Testis (tissue), 3 donors: ENCODE data around the gene IL18BP. TPM values are rescaled to one million over a fixed set of nuclear protein-coding genes. Genes with fewer than 3 reads are reported as not detected.

ENCODE experiments used
- DNase-seq: peaks from one replicate; pipeline ENCODE4 v3.0.0-alpha.2; 2019
- H3K27ac ChIP-seq, 2 donors: fragments of 200-600 bp; sonication (generic); one replicate each; pipeline ENCODE4 v1.5.1; 2019
- H3K27me3 ChIP-seq: fragments of 200-600 bp; sonication (generic); one replicate; pipeline ENCODE4 v1.5.1; 2019
- H3K36me3 ChIP-seq: fragments of 200-600 bp; sonication (generic); one replicate; pipeline ENCODE4 v1.5.1; 2017; ENCODE audit warnings: low read depth; ENCODE audit errors: missing control alignments
- H3K4me1 ChIP-seq: fragments of 200-600 bp; sonication (generic); one replicate; pipeline ENCODE4 v1.5.1; 2019
- H3K4me3 ChIP-seq, 2 donors: fragments of 200-600 bp; sonication (generic); one replicate each; pipeline ENCODE4 v1.5.1; 2017 to 2019
- H3K9me3 ChIP-seq: fragments of 200-600 bp; sonication (generic); one replicate; pipeline ENCODE4 v1.5.1; 2017
- POLR2A ChIP-seq: fragments of 450-650 bp; IDR thresholded peaks from one replicate; pipeline ENCODE4 v1.6.1; 2017; ENCODE audit warnings: antibody characterized with exemption, mild to moderate bottlenecking, moderate library complexity
- WGBS, 2 donors: methylation state at CpG; one replicate each; pipeline ENCODE4 v1.1.5; 2018; 5-methylcytosine and 5-hydroxymethylcytosine counted together
- intact Hi-C: fragments of 100-400 bp; cut with DNase I; formaldehyde crosslinking; loops from one replicate; pipeline ENCODE4 v1.15.1; 2023; ENCODE audit warnings: low total_unique reads
- polyA plus RNA-seq: library from polyadenylated mRNA; stranded (reverse); fragments of 350-450 nt; fragmentation: Illumina TruSeq; extraction: RNeasy Lipid Tissue Mini Kit (QIAGEN cat#74804); gene quantifications from one replicate; pipeline ENCODE4 v1.2.3, GENCODE V29; 2014; ENCODE audit warnings: low read depth, low replicate concordance; ENCODE audit not compliant: insufficient read depth
- total RNA-seq, 2 donors: library from RNA; depleted of rRNA; stranded (reverse); fragments of >200 nt; gene quantifications; one replicate each; pipeline ENCODE4 v1.2.3, GENCODE V29; 2016
- TF ChIP-seq, protein P1 (sequence below), 3 experiments: fragments of 450-650 bp in 2 of 3; fragments of 200-600 bp in 1 of 3; sonication (generic) in 1 of 3; IDR thresholded peaks; one replicate each; pipeline ENCODE4 v1.5.1; 2016 to 2019; ENCODE audit warnings: antibody characterized with exemption in 3 of 3, mild to moderate bottlenecking in 2 of 3, moderate library complexity in 1 of 3

Gene IL18BP
- total and polyA plus RNA-seq, 3 donors from 2014 or later = 11.7 to 16.8 (median 13.5) TPM

DNA sequence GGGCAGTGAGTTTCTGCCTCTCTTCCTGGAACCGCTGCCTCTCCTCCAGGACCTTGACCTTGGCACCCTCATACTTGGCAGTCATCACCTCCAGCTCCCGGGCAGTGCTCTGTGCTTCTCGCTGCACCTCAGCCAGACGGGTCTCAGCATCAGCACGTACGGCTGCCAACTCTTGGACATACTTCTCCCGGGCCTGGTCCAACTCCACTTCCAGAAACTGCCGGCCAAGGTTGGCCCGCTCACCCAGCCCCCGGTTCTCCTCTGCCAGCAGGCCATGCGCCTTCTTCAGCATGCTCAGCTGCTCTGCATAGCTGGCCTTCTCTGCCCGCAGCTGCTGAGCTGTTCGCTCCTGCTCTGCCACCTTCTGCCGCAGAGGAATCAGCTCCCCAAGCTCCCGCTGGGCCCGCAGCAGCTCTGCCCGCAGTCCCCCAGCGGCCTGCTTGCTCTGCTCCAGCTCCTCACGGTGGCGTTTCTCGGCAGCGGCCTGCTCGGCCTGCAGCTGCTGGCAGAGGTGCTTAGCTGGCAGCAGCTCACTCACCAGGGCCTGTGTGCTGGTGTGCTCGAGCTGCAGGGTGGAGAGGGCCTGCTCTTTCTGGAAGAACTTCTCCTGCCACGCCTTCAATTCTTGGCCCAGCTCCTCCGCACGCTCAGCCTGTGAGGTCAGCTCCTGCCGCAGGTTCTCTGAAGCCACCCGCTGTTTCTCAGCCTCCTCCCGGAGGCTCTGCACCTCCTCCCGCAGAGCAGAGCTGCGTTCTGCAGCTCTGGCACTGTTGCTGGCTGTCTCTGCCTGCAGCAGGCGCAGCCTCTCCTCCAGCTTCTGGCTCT is 14.4 kb downstream of the IL18BP start:
- peak; percentile 84 for DNase-seq
- intact Hi-C loops = no loop called here
- Histone ChIP-seq H3K4me1 (peaks cover 32% of the 10 kb centered on the region), H3K4me3 (no peak overlapping the region), H3K27ac (peak overlapping the region in 1 of 2 donors; percentile 44), H3K36me3 (no peaks in the 10 kb centered on the region), H3K27me3 (no peaks in the 10 kb centered on the region), H3K9me3 (no peaks in the 10 kb centered on the region)
- TF ChIP-seq, protein P1, sequence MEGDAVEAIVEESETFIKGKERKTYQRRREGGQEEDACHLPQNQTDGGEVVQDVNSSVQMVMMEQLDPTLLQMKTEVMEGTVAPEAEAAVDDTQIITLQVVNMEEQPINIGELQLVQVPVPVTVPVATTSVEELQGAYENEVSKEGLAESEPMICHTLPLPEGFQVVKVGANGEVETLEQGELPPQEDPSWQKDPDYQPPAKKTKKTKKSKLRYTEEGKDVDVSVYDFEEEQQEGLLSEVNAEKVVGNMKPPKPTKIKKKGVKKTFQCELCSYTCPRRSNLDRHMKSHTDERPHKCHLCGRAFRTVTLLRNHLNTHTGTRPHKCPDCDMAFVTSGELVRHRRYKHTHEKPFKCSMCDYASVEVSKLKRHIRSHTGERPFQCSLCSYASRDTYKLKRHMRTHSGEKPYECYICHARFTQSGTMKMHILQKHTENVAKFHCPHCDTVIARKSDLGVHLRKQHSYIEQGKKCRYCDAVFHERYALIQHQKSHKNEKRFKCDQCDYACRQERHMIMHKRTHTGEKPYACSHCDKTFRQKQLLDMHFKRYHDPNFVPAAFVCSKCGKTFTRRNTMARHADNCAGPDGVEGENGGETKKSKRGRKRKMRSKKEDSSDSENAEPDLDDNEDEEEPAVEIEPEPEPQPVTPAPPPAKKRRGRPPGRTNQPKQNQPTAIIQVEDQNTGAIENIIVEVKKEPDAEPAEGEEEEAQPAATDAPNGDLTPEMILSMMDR (IDR thresholded peaks at IDR 0.05) = no peak
- no peak for TF ChIP-seq POLR2A
- 39 to 62% methylated on average over 16 to 31 of the region's 33 CpGs for WGBS, 2 donors

DNA sequence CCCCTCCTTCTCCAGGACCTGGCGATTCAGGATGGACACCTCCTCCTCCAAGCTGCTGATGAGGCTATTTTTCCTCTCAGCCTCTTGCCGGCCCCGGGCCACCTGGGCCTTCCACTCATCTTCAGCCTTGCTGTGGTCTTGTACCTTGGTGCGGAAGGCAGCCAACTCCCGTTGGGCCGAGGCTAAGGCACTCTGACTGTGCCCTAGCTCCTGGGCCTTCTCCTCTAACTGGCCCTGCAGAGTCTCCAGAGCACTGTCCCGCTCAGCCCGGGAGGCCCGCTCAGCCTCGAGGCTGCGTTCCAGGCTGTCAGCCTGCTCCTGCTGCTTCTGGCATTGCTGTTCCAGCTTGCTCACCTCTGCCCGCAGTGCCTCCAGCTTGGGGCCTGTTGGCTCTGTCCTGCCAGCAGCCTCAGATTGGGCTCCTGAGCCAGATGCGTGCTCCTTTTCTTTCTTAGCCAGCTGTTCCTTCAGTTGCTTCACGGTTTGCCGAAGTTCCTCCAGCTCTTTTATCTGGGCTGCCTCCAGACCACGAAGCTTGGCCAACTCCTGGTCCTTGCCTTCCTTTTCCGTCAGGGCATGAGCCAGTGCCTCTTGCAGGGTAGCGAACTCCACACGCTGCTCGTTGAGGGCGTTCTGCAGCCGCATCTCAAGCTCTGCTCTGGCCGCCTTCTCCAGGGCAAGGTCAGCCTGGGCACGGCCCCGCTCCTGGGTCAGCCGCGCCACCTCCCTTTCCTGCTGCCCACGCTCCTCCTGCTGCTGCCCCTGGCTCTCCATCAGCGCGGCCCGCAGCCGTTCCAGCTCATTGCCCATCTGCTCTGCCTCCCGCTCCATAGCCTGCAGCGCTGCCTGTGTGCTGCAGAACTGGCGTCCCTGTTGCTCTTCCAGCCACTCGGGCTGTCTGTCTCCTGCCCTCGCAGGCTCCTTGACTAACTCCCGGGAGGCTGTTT is 15.3 kb downstream of the IL18BP start:
- Histone ChIP-seq H3K27me3 (no peaks in the 10 kb centered on the region), H3K9me3 (no peaks in the 10 kb centered on the region), H3K4me1 (peaks cover 32% of the 10 kb centered on the region), H3K27ac (peak overlapping the region; percentile 41 to 44), H3K36me3 (no peaks in the 10 kb centered on the region), H3K4me3 (no peak overlapping the region)
- TF ChIP-seq POLR2A = no peak
- TF ChIP-seq, protein P1 (IDR thresholded peaks at IDR 0.05) = no peak
- DNase-seq = no peak
- 44 to 67% methylated on average over 34 to 38 of the region's 38 CpGs for WGBS, 2 donors
- intact Hi-C loops = no loop called here

DNA sequence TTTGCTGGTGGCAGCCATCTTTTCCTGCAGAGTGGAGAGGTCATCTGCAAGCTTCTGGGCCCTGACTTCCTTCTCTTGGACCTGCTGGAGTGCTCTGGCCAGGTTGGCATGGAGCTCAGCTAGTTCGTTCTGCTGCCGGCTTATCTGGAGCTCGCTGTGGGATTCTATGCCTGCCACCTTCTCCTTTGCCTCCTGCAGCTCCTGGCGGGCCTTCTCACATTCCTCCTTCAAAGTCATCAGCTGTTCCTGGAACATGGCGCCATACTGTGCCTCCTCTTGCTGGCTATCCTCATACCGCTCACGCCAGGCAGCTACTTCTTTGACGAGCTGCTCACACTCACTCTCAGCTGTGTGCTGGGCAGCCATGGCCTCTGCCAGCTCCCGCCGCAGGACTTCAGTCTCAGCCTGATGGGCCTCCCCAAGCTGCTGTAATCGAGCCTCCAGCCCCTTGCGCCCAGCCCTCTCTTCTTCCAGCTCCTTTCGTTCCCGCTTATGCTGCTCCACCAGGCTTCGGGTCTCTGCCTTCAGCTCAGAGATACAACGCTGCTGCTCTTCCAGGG is 16.1 kb downstream of the IL18BP start:
- Histone ChIP-seq H3K27ac (peak overlapping the region in 1 of 2 donors; percentile 30), H3K27me3 (no peaks in the 10 kb centered on the region), H3K4me1 (peaks cover 32% of the 10 kb centered on the region), H3K4me3 (no peak overlapping the region), H3K9me3 (no peaks in the 10 kb centered on the region), H3K36me3 (no peaks in the 10 kb centered on the region)
- intact Hi-C loops = no loop called here
- WGBS, 2 donors = 77 to 79% methylated on average over 12 to 16 of the region's 16 CpGs
- no peak for TF ChIP-seq POLR2A
- TF ChIP-seq, protein P1 (IDR thresholded peaks at IDR 0.05) = no peak
- no peak for DNase-seq

GRCh38 chr11:72015511-72016061 is 16.9 kb downstream of the IL18BP start:
- Histone ChIP-seq H3K27me3 (no peaks in the 10 kb centered on the region), H3K36me3 (no peaks in the 10 kb centered on the region), H3K27ac (no peak overlapping the region), H3K4me1 (peaks cover 32% of the 10 kb centered on the region), H3K9me3 (no peaks in the 10 kb centered on the region), H3K4me3 (no peak overlapping the region)
- WGBS, 2 donors = 75 to 84% methylated on average over 9 to 10 of the region's 10 CpGs
- TF ChIP-seq POLR2A = no peak
- TF ChIP-seq, protein P1 (IDR thresholded peaks at IDR 0.05) = peak; percentile 14 to 26 (median 24)
- intact Hi-C loops = no loop called here
- DNase-seq = peak; percentile 63
